Measurements from ENCODE around the gene SYMPK.

- TF ChIP-seq, protein P1, sequence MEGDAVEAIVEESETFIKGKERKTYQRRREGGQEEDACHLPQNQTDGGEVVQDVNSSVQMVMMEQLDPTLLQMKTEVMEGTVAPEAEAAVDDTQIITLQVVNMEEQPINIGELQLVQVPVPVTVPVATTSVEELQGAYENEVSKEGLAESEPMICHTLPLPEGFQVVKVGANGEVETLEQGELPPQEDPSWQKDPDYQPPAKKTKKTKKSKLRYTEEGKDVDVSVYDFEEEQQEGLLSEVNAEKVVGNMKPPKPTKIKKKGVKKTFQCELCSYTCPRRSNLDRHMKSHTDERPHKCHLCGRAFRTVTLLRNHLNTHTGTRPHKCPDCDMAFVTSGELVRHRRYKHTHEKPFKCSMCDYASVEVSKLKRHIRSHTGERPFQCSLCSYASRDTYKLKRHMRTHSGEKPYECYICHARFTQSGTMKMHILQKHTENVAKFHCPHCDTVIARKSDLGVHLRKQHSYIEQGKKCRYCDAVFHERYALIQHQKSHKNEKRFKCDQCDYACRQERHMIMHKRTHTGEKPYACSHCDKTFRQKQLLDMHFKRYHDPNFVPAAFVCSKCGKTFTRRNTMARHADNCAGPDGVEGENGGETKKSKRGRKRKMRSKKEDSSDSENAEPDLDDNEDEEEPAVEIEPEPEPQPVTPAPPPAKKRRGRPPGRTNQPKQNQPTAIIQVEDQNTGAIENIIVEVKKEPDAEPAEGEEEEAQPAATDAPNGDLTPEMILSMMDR (IDR thresholded peaks at IDR 0.05) = no peak
- no peak for TF ChIP-seq POLR2A (IDR thresholded peaks at IDR 0.05)
- no peak for TF ChIP-seq EP300 (IDR thresholded peaks at IDR 0.05)
Observed at GRCh38 chr19:45778010-45778661, 84.8 kb downstream of the SYMPK start.
